Hepatocyte (in vitro differentiated cells): Measurements from ENCODE around the gene KCNQ4. TPM values are rescaled to one million over a fixed set of nuclear protein-coding genes. Genes with fewer than 3 reads are reported as not detected.

Source experiments
- DNase-seq: peaks from one replicate; pipeline ENCODE4 v3.0.0-alpha.2; 2016; ENCODE audit warnings: low spot score
- H2AFZ ChIP-seq: fragments of 200-600 bp; sonication (generic); 2 replicates; pipeline ENCODE4 v1.6.0; 2016; ENCODE audit warnings: antibody characterized with exemption, mild to moderate bottlenecking
- H3K27ac ChIP-seq: fragments of 200-600 bp; sonication (generic); 2 replicates; pipeline ENCODE4 v1.5.1; 2016; ENCODE audit warnings: mild to moderate bottlenecking
- H3K27me3 ChIP-seq: fragments of 200-600 bp; sonication (generic); 2 replicates; pipeline ENCODE4 v1.6.1; 2016
- H3K36me3 ChIP-seq: fragments of 200-600 bp; sonication (generic); replicated peaks from 2 replicates; pipeline ENCODE4 v1.5.1; 2016; ENCODE audit warnings: low read depth; ENCODE audit not compliant: insufficient read depth
- H3K4me1 ChIP-seq: fragments of 200-600 bp; sonication (generic); 2 replicates; pipeline ENCODE4 v1.5.1; 2016; ENCODE audit warnings: mild to moderate bottlenecking, moderate library complexity; ENCODE audit not compliant: insufficient read depth
- H3K4me2 ChIP-seq: fragments of 200-600 bp; sonication (generic); 2 replicates; pipeline ENCODE4 v1.6.0; 2016
- H3K4me3 ChIP-seq: fragments of 200-600 bp; sonication (generic); 2 replicates; pipeline ENCODE4 v1.5.1; 2016; ENCODE audit warnings: mild to moderate bottlenecking
- H3K79me2 ChIP-seq: fragments of 200-600 bp; sonication (generic); 2 replicates; pipeline ENCODE4 v1.6.0; 2017; ENCODE audit warnings: mild to moderate bottlenecking
- H3K9me2 ChIP-seq: fragments of 200-600 bp; sonication (generic); replicated peaks from 2 replicates; pipeline ENCODE4 v1.6.0; 2017; ENCODE audit warnings: mild to moderate bottlenecking; ENCODE audit not compliant: insufficient read depth
- H3K9me3 ChIP-seq: fragments of 200-600 bp; sonication (generic); 2 replicates; pipeline ENCODE4 v1.5.1; 2016; ENCODE audit warnings: low read depth, mild to moderate bottlenecking
- H4K20me1 ChIP-seq: fragments of 200-600 bp; sonication (generic); 2 replicates; pipeline ENCODE4 v1.6.0; 2016; ENCODE audit warnings: mild to moderate bottlenecking; ENCODE audit not compliant: insufficient read depth, poor library complexity, severe bottlenecking
- CTCF ChIP-seq: fragments of 200-600 bp; sonication (generic); IDR thresholded peaks from 2 replicates; pipeline ENCODE4 v1.5.1; 2016; ENCODE audit warnings: antibody characterized with exemption, mild to moderate bottlenecking; ENCODE audit not compliant: poor library complexity
- EZH2 ChIP-seq: fragments of 200-600 bp; sonication (generic); IDR thresholded peaks from 2 replicates; pipeline ENCODE4 v1.6.1; 2016; ENCODE audit warnings: antibody characterized with exemption, mild to moderate bottlenecking, borderline replicate concordance
- EZH2phosphoT487 ChIP-seq: fragments of 200-600 bp; sonication (generic); IDR thresholded peaks from one replicate; pipeline ENCODE4 v1.6.1; 2018; ENCODE audit warnings: antibody characterized with exemption, mild to moderate bottlenecking, low read depth, moderate library complexity; ENCODE audit not compliant: unreplicated experiment, severe bottlenecking
- WGBS: methylation state at CpG from one replicate; pipeline ENCODE4 v1.1.6; 2016; ENCODE audit warnings: low lambda C conversion rate; ENCODE audit errors: missing lambda C conversion rate; 5-methylcytosine and 5-hydroxymethylcytosine counted together
- polyA plus RNA-seq: library from polyadenylated mRNA; unstranded; fragments of >200 nt; fragmentation: Nextera tagmentation; extraction: Ambion mirVana; gene quantifications from 2 replicates; pipeline ENCODE4 v1.2.1, GENCODE V29; 2016
- total RNA-seq: library from RNA; depleted of rRNA; stranded (reverse); fragments of >200 nt; gene quantifications from 2 replicates; pipeline ENCODE4 v1.2.3, GENCODE V29; 2014

Gene KCNQ4
- total and polyA plus RNA-seq, 2 experiments from 2014 or later = not detected

- no peaks in the 10 kb centered on the region for H3K27me3 ChIP-seq
- H3K36me3 ChIP-seq = no peaks in the 10 kb centered on the region
- no peaks in the 10 kb centered on the region for H3K9me2 ChIP-seq
- no peak for TF ChIP-seq EZH2
- no peak for TF ChIP-seq EZH2phosphoT487
- peak; percentile 83 for TF ChIP-seq CTCF
- WGBS = 40% methylated on average over 6 of the region's 6 CpGs
- H3K4me2 ChIP-seq = no peak overlapping the region
- H4K20me1 ChIP-seq = no peaks in the 10 kb centered on the region
- no peak overlapping the region for H3K4me3 ChIP-seq
- H2AFZ ChIP-seq = no peak overlapping the region
- DNase-seq = peak; percentile 86
- no peak overlapping the region for H3K27ac ChIP-seq
- no peaks in the 10 kb centered on the region for H3K79me2 ChIP-seq
- H3K9me3 ChIP-seq = no peaks in the 10 kb centered on the region
- no peaks in the 10 kb centered on the region for H3K4me1 ChIP-seq
Measured at GRCh38 chr1:40848530-40849189, 65.1 kb downstream of the KCNQ4 start.

- 30% methylated on average over 12 of the region's 12 CpGs for WGBS
Measured at GRCh38 chr1:40849801-40850592, 66.4 kb downstream of the KCNQ4 start.

GRCh38 chr1:40851643-40852042, 68.1 kb downstream of the KCNQ4 start:
- no peak for TF ChIP-seq CTCF
- no peak for TF ChIP-seq EZH2phosphoT487
- no peak for TF ChIP-seq EZH2
- H4K20me1 ChIP-seq = no peaks in the 10 kb centered on the region
- no peaks in the 10 kb centered on the region for H3K4me1 ChIP-seq
- no peaks in the 10 kb centered on the region for H3K9me3 ChIP-seq
- 86% methylated on average over 6 of the region's 6 CpGs for WGBS
- no peak overlapping the region for H2AFZ ChIP-seq
- H3K79me2 ChIP-seq = no peaks in the 10 kb centered on the region
- no peaks in the 10 kb centered on the region for H3K36me3 ChIP-seq
- no peak overlapping the region for H3K4me3 ChIP-seq
- H3K27me3 ChIP-seq = no peaks in the 10 kb centered on the region
- no peak for DNase-seq
- no peaks in the 10 kb centered on the region for H3K9me2 ChIP-seq
- no peak overlapping the region for H3K4me2 ChIP-seq
- no peak overlapping the region for H3K27ac ChIP-seq

More at GRCh38 chr1:40849801-40850592, 66.4 kb downstream of the KCNQ4 start:
- DNase-seq = peak; percentile 82
- no peaks in the 10 kb centered on the region for H3K9me2 ChIP-seq
- H3K27ac ChIP-seq = no peak overlapping the region
- H3K4me2 ChIP-seq = no peak overlapping the region
- no peaks in the 10 kb centered on the region for H3K79me2 ChIP-seq
- no peak overlapping the region for H2AFZ ChIP-seq
- H3K36me3 ChIP-seq = no peaks in the 10 kb centered on the region
- no peaks in the 10 kb centered on the region for H3K4me1 ChIP-seq
- TF ChIP-seq EZH2 (no peak), EZH2phosphoT487 (no peak), CTCF (peak; percentile 79)
- no peak overlapping the region for H3K4me3 ChIP-seq
- no peaks in the 10 kb centered on the region for H3K9me3 ChIP-seq
- no peaks in the 10 kb centered on the region for H3K27me3 ChIP-seq
- no peaks in the 10 kb centered on the region for H4K20me1 ChIP-seq
